ENCODE results near the gene EN2. TPM values are rescaled to one million over a fixed set of nuclear protein-coding genes. Genes with fewer than 3 reads are reported as not detected.

The EN2 gene
- total RNA-seq, 1 experiment from 2014 or later = 1.5 TPM

DNA sequence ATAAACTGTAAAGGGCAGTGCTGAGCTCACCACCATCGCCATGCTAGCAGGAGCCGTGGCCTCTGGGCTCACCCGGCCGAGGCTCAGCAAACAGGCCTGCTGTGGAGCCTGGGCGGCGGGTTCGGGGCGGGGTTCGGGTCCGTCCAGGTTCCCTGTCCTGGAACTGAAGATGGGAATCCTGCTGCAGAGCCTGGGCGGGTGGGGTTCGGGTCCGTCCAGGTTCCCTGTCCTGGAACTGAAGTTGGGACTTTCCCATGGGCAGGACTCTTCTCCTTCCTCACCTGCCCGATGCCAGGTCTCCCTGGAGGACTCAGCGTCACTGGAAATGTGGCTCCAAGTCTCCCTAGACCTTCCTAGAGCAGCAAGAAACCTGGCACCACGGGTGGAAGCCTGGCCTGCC, 36.6 kb downstream of the EN2 start:
- POLR2A ChIA-PET = no interaction called here
- intact Hi-C loops (cut with micrococcal nuclease; ENCODE audit: unreplicated experiment) (no loop called here), in situ Hi-C loops (cut with HindIII; ENCODE audit: low pct_unique_long_range_greater_than_20kb, low sequenced_read_pairs) (no loop called here)
- Histone ChIP-seq H3K4me1 (ENCODE audit: control insufficient read depth, insufficient read depth, low read length) (no peaks in the 10 kb centered on the region), H3K27me3 (ENCODE audit: control insufficient read depth, insufficient read depth, low read length) (peaks cover 10% of the 10 kb centered on the region), H3K9me3 (ENCODE audit: control insufficient read depth, insufficient read depth, low read depth, low read length) (no peaks in the 10 kb centered on the region), H3K4me3 (ENCODE audit: low read depth in 2 of 2, low read length in 2 of 2) (no peak overlapping the region), H3K27ac (ENCODE audit: low read length) (no peak overlapping the region), H3K36me3 (ENCODE audit: control insufficient read depth, insufficient read depth, low read length) (no peaks in the 10 kb centered on the region)
- CTCF ChIA-PET = no interaction called here
- DNase-seq (ENCODE audit: low read depth, low spot score) (no peak), ATAC-seq (no peak)
- no TSS peak for BruUV-seq (replicated peaks)
- no peak for TF ChIP-seq CTCF (IDR thresholded peaks at IDR 0.05)
- no peak for TF ChIP-seq TCF7L2 (IDR thresholded peaks at IDR 0.05; ENCODE audit: low read depth, low read length)
- no peak for TF ChIP-seq SIN3A (IDR thresholded peaks at IDR 0.05; ENCODE audit: borderline replicate concordance, insufficient read depth, low read depth, low read length)
- TF ChIP-seq POLR2AphosphoS5 (IDR thresholded peaks at IDR 0.05; ENCODE audit: low read depth, low read length) = no peak
- no peak for TF ChIP-seq REST (IDR thresholded peaks at IDR 0.05; ENCODE audit: insufficient read depth in 1 of 2, low read depth in 2 of 2, low read length in 1 of 2)

GRCh38 chr7:155495440-155496248, 37.7 kb downstream of the EN2 start:
- CTCF ChIA-PET = no interaction called here
- DNase-seq (ENCODE audit: low read depth, low spot score) (no peak), ATAC-seq (no peak)
- POLR2A ChIA-PET = no interaction called here
- peaks cover 18% of the 10 kb centered on the region for H3K27me3 ChIP-seq (ENCODE audit: control insufficient read depth, insufficient read depth, low read length)
- H3K27ac ChIP-seq (ENCODE audit: low read length) = no peak overlapping the region
- intact Hi-C loops (cut with micrococcal nuclease; ENCODE audit: unreplicated experiment) = no loop called here
- H3K36me3 ChIP-seq (ENCODE audit: control insufficient read depth, insufficient read depth, low read length) = no peaks in the 10 kb centered on the region
- TF ChIP-seq REST (IDR thresholded peaks at IDR 0.05; ENCODE audit: insufficient read depth in 1 of 2, low read depth in 2 of 2, low read length in 1 of 2) = no peak
- no peaks in the 10 kb centered on the region for H3K4me1 ChIP-seq (ENCODE audit: control insufficient read depth, insufficient read depth, low read length)
- H3K9me3 ChIP-seq (ENCODE audit: control insufficient read depth, insufficient read depth, low read depth, low read length) = no peaks in the 10 kb centered on the region
- in situ Hi-C loops (cut with HindIII; ENCODE audit: low pct_unique_long_range_greater_than_20kb, low sequenced_read_pairs) = no loop called here
- BruUV-seq (replicated peaks) = no TSS peak
- H3K4me3 ChIP-seq (ENCODE audit: low read depth in 2 of 2, low read length in 2 of 2) = no peak overlapping the region

Measured in Panc1 (cell line).